Middle frontal gyrus (tissue), 1 donor: ENCODE data around the gene SCAF4.

Experiments used
- DNase-seq: peaks from one replicate; pipeline ENCODE4 v3.0.0-alpha.2; 2015; ENCODE audit warnings: low spot score; ENCODE audit errors: extremely low spot score

SCAF4 gene

DNA sequence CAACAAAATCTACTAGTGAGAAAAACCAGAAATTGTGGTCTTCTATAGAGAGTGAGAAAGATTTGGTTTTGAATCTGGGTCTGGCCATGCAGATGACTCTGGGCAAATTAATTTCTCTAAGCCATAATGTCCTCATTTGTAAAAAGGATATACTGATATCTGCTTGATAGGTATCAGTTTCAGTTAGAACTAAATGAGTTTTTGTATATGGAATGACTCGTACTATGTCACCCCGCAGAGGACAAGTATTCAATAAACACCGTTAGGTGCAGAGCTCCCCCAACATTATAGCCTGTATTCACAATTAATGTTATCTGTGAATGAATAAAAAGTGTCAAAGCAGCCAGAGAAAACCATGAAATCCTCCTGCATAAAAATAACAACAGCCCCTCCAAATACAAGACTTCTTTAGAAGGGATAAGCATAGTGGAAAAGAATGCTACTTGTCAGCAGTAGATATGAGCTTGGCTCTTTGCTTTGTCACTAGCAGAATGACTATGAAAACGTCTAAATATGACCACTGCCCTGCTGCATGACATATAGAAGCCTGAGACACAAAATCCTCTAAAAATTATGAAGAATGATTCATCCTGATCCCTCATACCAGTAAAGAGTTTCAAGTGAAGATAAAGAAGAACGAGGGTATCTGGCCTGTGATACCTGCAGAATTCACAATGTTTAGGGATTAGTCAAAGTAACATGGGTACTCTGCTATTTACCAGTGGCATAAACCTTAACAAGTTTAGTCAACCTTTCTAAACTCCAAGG is 17.8 kb downstream of the SCAF4 start:
- no peak for DNase-seq

DNA sequence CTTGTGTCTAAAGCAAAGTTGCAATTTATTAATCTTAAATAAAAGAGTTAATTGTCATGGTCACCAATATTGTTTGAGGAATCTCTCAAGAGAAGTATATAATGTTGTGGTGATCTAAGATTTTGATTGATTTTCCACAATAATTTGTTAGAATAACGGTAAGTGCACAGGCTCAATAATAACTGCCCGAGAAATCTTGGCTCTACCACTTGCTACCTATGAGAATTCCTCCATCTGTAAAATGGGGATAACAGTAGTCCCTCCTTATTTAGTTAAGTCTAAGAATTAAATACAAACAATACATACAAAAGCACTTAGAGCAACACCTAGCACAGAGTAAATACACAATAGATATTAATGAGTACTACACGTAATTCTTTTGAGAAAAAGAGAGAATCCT is 18.8 kb downstream of the SCAF4 start:
- DNase-seq, result no peak

DNA sequence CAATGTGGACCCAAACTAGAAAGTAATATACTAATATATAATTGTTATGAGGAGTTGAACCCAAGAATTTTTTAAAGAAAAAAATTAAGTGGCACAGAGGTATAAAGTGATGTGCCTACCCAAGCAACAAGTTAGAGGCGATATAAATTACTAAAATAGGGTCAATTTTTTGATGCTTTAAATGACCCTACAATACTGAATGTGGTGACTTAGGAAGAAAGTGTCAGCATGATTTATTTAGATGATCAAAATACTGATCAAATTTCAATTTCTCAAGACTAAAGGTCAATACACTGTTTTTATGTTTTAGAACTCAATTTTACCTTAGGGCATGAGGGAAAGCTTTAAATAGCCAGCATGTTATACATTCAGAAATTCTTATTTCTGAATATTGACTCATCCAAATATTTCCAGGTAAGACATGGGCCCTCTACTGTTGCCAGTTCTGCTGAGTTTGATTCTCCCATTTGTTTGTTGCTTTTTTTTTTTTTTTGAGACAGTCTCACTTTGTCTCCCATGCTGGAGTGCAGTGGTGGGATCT is 20.1 kb downstream of the SCAF4 start:
- no peak for DNase-seq

DNA sequence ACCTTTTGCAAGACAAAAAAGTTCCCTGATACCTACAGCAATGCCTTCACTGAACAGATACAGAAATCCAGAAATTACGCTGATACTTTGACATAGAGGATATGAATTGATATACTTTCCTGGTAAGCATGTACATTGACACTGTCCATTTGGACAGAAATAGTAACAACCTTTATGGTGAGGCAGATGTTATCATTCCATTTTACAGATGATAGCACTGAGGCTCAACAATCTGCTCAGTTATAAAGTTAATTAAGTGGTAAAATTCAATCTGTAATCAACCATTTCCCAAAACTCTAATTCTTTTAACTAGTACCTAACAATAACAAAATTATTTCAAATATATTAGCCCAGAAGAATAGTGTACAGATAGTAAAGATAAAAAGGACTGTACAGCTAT is 20.6 kb downstream of the SCAF4 start:
- DNase-seq, result no peak

DNA sequence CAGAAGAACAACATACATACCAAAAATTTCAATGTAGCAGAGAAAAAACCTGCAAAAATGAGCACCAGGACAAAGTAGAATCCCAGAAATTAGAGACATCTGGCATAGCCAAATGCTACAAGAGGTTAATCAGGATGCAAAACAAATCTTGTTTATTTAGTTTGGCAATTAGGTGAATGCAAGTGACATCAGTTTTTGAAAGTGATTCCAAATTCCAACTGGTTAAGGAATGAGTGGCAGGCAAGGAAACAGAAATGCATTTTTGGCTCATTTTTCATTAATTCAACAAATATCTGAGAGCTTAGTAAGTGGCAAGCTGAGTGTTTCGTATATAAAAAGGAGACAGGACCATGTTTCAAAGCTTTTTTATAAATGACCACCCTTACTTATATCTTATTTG is 21.3 kb downstream of the SCAF4 start:
- no peak for DNase-seq

DNA sequence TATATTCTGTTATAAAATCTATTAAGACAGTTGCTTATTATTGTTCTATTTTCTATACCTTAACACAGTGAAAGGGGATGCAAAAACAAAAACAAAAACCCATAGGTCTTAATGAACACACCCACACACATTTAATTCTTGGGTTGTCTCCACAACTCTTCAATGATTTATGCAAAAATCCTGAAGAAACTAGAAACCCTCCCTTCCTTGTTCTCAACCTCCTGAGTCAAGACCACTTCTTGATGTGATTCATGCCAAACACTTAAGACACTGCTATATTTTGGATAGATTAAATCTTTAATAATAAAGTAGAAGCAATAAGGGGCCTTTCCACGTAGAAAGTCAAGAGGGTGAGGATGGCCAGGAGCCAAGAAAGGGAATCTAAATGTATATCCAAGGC is 23.4 kb downstream of the SCAF4 start:
- no peak for DNase-seq

DNA sequence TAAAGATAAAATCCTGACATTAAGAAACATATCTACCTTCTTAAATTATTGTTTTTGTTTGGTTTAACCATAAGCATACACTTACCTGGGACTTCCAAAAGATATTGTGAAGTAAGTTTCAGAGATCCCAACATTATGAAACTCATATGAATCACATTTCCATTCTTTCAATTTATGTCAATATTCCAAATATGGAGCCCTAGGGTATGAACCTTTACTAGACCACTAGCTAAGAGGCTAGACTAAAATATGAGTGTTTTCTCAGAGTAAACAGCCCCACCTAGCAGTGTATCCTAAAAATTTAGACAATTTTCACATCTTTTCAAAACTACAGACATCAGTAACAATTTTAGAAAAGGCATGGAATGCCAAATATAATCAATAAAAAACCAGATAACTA is 24.4 kb downstream of the SCAF4 start:
- DNase-seq, result no peak

DNA sequence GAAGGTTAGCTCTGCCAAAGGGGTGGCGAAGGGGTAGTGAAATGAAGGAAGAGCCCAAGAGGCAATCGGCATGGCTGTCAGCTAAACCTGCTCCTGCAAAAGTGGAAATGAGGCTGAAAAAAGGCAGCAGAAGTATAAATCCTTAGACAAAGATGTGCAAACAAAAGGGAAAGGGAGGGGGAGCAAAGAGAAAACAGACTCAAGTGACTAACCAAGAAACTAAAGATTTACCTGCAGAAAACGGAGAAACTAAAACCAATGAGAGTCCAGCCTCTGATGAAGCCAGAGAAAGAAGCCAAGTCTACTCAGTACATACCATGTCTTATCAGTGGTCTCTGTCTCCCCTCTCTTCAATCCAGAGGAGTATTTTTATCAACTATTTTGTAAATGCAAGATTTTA is 25.4 kb downstream of the SCAF4 start:
- no peak for DNase-seq

DNA sequence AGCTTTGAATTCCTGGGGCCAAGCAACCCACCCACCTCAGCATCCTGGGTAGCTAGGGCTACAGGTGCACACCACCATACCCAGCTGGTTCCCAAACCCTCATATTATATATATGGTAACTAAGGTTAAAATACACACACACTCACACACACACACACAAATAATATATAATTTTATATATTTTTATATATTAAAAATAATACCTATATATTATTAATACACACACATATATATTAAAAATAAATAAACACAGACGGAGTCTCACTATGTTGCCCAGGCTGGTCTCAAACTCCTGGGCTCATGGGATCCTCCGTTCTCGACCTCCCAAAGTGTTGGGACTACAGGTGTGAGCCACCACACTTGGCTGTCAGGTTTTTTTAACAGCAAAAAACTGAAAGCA is 31.9 kb downstream of the SCAF4 start:
- no peak for DNase-seq

DNA sequence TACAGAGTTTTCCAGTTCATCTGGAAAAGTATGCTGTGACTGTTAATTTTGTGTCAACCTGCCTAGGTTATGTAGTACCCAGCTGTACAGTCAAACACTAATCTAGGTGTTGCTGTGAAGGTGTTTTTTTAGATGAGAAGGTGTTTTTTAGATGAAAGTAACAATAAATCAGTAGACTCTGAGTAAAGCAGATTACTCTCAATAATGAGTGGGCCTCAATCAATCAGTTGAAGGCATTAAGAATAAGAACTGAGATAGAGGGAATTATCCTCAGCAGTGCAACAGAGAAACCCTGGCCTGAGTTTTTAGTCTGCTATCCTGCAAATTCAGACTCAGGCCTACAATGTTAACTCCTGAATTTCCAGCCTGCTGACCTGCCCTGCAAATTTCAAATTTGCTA is 33.5 kb downstream of the SCAF4 start:
- no peak for DNase-seq

DNA sequence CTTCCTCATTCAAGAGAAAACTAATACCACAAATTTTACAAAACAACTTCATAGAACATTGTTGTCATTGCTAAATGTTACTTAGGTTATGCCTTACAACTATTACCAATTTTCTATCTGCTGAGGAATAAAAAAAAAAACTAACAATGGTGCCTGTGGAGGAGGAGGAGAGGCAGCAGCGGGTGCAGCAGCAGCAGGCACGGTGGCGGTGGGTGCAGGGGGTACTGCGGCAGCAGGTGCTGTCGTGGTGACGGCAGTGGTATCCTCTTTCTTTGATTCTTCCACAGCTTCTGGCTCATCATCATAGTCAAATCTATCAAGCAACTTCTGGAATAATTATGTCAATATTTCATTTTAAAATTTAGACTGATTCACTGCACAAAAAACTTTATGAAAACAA is 35.5 kb downstream of the SCAF4 start:
- no peak for DNase-seq

DNA sequence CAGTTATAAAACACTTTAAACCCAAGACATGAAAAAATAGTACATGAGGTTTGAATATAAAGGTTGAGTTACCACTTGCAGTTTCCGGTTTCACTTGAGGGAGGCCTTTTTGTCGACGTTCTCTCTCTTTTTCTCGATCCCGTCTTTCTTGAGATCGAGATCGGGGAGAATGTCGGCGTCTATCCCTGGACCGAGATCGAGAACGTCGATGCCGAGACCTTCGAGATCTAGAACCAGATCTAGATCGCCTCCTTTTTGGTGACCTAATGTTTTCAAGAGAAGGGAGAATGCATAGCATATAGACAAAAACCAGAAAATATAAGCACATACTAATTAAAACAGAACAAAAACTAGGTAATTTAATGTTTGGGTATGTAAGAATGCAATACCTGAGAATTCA is 38.7 kb downstream of the SCAF4 start:
- no peak for DNase-seq

DNA sequence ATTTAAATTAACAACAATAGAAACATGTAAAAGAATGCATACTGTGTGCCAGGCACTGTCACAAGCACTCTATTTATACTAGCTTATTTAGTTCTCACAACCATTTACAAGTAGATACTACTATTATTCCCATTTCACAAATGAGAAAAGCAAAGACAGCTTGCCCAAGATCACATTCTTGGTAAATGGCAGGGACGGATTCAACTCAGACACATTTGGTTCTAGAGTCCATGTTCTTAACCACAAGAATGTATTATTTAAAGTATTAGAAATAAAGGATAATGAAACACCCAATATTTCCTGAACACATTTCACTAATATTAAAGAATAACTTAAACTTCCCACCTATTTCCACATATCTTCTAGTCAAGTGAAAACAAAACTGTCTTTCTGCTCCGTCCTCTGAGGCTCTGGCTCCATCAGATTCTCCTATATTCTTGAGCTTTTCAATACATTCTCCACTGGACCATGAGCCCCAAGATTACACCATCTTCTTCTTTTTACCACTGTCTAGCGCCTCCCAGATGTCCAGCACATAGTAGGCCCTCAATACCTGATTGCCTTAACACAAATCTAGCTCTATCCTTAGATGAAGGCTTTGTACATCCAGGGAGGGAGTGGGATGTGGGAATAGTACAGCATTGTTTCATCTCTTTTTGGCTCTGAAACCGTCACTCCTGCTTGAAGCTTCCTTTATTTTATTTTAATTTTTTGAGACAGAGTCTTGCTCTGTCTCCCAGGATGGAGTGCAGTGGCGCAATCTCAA is 43.1 kb downstream of the SCAF4 start:
- no peak for DNase-seq

DNA sequence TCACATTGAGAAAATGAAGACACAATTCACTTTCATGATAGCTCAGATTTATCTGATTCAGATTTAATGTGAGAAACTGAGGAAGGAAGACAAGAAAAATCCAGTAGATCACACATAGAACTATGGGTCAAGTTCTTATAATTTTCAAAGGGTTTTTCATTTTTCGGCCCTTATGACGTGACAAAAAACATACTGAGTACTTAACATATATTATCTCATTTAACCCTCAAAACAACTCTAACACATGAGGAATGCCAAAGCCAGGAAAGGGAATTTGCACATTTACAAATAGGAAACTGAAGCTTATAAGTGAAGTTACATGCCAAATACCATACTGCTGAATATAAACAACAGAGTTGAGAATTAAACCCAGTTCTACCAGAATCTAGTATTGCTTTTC is 44.8 kb downstream of the SCAF4 start:
- no peak for DNase-seq

DNA sequence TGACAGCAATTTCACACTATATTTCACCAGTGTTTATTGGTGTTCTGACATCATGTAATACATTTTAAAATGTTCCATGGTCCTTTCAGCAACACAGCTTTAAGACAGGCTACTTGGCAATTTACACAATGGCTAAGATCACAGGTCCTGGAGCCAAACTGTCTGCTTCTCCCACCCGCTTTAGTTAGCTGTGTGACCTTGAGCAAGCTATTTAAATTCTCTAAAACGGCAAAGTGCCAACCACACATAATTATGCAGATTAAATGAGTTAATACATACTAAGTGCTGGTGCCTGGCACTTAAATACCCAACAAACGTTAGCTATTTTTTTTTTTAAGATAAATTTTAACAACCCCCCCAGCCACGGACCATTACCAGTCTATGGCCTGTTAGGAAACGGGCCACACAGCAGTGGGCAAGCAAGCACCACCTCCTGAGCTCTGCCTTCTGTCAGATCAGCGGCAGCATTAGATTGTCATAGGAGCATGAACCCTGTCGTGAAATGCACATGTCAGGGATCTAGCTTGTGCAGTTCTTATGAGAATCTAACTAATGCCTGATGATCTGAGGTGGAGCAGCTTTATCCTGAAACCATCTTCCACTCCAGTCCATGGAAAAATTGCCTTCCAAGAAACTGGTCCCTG is 45.5 kb downstream of the SCAF4 start:
- DNase-seq, result no peak

DNA sequence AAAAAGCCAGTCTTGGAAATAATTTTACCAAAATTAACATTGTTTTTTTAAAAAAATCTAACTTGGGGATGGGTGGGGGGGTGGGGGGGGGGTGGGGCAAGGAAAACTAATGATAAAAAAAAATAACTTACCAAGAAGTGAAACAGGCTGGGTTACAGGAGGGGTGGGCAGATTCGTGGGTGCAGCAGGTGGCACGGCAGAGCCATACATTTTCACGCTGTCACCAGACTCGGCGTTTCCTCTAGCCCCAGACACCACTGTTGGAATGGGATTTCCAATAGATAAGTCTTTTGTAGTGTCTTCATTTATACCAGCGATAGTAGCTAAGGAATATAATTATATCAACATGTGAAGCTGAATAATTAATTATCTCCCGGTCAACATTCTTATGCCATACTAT is 47.0 kb downstream of the SCAF4 start:
- no peak for DNase-seq

DNA sequence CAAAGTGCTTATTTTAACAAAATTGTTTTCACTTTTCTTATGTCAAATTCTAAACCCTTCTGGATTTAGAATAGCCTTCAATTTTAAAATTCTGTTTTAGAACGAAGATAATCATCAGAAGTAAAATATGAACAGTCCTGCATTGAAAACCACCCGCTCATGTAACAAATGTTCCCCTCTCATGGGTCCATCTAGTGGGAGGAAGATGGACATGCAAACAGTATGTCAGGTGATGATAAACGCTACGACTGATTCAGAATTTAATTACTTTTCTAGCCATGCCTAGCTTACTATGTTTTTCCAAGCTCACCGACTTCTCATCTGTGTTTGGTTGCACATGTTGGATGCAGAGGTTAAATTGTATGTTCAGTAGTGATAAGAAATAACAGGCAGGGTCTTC is 48.9 kb downstream of the SCAF4 start:
- no peak for DNase-seq

DNA sequence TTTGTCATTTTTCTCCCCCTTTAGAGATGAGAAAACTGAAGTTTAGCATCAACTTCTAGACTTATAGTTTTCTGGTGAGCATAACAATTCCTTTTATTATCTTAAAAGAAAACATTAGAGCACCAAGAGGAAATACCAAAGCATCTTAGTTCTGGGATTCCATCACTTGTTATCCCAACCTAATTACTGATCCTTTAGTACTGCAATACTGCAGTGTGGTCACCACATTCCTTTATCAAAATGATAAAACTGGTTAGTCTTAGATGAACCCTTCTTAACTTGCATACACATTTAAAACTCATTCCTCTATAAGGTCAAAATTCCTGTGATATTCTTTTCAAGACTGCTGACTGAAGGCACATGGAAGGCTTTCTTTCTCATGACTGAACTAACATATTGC is 49.3 kb downstream of the SCAF4 start:
- DNase-seq, result no peak

DNA sequence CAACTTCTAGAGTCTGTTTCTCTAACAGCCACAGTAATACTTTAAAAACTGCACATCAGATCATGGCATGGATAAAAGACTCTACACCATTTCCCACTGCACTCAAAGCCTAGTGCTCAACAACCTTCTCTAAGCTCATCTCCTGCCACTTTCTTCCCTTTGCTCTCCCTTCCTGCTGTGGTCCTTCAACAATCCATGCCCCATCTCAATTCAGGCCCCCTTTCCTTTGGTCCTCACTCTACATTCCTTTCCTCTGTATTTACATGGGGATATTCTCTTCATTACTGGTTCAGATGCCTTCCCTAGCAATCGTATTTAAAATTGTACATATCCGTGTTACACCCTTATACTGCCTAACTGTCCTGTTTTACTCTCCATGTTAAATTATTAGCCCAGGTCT is 53.4 kb downstream of the SCAF4 start:
- no peak for DNase-seq

DNA sequence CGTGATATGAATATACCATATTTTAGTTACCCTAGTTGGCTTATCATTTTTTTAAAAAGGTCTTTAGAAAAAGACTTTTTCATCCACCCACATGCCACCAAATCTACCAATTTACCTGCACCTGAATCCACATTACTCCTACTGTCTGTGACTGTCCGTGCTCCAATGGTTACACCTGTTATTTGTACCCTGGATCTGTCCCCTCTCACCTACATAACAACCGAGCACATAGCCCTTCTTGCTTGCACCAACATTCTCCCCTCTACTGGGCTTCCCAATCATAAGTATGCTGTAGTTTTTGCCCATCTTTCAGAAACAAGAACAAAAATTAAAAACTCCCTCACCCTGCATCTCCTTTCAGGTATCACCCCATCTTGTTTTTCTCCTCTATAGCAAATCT is 54.9 kb downstream of the SCAF4 start:
- no peak for DNase-seq

DNA sequence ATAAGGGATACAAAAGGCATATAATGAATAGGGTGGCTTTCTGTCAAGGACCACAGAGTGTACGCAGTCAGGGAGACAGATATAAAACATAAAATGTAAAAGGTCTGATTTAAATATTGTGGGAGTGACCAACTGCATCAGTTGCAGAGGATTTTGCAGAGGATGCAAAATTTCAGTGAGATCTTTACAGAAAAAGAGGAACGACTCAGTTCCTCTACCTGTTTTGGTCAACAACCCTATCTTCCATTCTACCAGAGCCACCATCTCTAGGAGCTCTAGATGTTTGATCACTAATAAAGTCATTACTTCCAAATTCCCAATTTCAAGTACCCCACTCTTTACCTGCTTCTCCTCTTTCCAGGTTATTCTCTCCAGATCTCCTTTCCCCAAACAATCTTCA is 56.0 kb downstream of the SCAF4 start:
- DNase-seq, result no peak

DNA sequence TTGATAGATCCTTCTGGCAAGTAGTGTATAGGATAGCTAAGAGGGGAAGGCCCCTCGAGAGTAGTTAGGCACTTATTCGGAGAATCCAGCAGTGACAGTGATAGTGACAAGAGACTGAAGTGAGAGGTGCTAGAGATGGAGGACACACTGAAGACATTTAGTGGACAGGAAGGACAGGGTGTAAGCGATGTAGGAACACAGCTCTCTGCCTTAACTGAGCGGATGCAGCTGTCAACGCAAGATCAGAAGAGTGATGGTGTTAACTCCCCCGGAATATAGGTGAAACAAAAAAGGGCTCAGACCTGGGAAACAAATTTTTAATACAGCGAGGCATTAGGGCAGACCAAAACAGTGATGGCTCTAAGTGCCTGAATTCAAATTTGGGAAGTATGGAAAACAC is 56.6 kb downstream of the SCAF4 start:
- no peak for DNase-seq
